Thoracic aorta (tissue), 2 donors: Measurements from ENCODE around the gene GBP5. TPM values are rescaled to one million over a fixed set of nuclear protein-coding genes. Genes with fewer than 3 reads are reported as not detected.
A peak's percentile ranks its signal among the peaks of the same experiment; 100 is the strongest.

Experiments
- ATAC-seq: fragments of 150-250 bp; one replicate; pipeline ENCODE4 v1.8.0; 2017; ENCODE audit warnings: low read depth; ENCODE audit not compliant: insufficient number of reproducible peaks, low FRiP score
- DNase-seq: peaks from one replicate; pipeline ENCODE4 v3.0.0-alpha.2; 2020; ENCODE audit warnings: low spot score
- H3K27ac ChIP-seq, 2 donors: fragments of 200-600 bp; sonication (generic); 1 replicate in 1 of 2; 2 replicates in 1 of 2; pipeline ENCODE4 v1.5.1; 2016; ENCODE audit warnings: mild to moderate bottlenecking in 2 of 2, moderate library complexity in 2 of 2
- H3K27me3 ChIP-seq: fragments of 200-600 bp; sonication (generic); replicated peaks from 2 replicates; pipeline ENCODE4 v1.6.0; 2016; ENCODE audit warnings: mild to moderate bottlenecking; ENCODE audit not compliant: insufficient read depth
- H3K36me3 ChIP-seq: fragments of 200-600 bp; sonication (generic); one replicate; pipeline ENCODE4 v1.5.1; 2016
- H3K4me1 ChIP-seq, 2 donors: fragments of 200-600 bp; sonication (generic); 1 replicate in 1 of 2; 2 replicates in 1 of 2; pipeline versions ENCODE4 v1.5.1 to v1.6.0; 2016; ENCODE audit warnings: low read depth in 2 of 2, mild to moderate bottlenecking in 1 of 2; ENCODE audit not compliant: control insufficient read depth in 1 of 2
- H3K4me3 ChIP-seq: fragments of 200-600 bp; sonication (generic); 2 replicates; pipeline ENCODE4 v1.5.1; 2016; ENCODE audit warnings: mild to moderate bottlenecking
- H3K9me3 ChIP-seq: fragments of 200-600 bp; sonication (generic); 2 replicates; pipeline ENCODE4 v1.5.1; 2016
- total RNA-seq, 2 donors: library from RNA; depleted of rRNA; stranded (reverse); fragments of >200 nt; gene quantifications; one replicate each; pipeline versions ENCODE4 v1.1.0 to v1.2.3, GENCODE V29; 2016
- TF ChIP-seq, protein P1 (sequence below): fragments of 200-600 bp; sonication (generic); IDR thresholded peaks from one replicate; pipeline ENCODE4 v1.5.1; 2019; ENCODE audit warnings: antibody characterized with exemption

GBP5 gene
- total RNA-seq, 2 donors from 2014 or later, result 7.3 to 15.8 TPM

DNA sequence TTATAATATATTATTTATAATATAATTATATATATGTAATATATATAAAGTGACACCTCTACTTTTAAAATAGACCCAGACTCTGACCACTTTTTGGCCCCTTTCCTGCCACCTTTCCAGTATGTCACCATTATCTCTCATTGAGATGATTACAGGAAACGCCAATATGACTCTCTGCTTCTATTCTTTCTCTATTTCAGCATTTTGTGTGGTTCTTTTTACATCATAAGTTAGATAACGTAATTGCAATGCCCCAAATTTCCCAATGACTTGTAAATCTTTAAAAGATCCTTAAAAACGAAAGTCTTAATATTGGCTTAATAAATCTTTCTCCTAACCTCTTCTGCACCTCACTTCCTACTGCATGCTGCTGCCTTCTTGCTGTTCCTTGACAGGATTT lies 8.1 kb upstream of the GBP5 start:
- DNase-seq (no peak), ATAC-seq (no peak)
- Histone ChIP-seq H3K9me3 (no peaks in the 10 kb centered on the region), H3K27ac (no peak overlapping the region), H3K4me1 (no peaks in the 10 kb centered on the region), H3K36me3 (no peaks in the 10 kb centered on the region), H3K4me3 (no peak overlapping the region), H3K27me3 (no peaks in the 10 kb centered on the region)
- TF ChIP-seq, protein P1, sequence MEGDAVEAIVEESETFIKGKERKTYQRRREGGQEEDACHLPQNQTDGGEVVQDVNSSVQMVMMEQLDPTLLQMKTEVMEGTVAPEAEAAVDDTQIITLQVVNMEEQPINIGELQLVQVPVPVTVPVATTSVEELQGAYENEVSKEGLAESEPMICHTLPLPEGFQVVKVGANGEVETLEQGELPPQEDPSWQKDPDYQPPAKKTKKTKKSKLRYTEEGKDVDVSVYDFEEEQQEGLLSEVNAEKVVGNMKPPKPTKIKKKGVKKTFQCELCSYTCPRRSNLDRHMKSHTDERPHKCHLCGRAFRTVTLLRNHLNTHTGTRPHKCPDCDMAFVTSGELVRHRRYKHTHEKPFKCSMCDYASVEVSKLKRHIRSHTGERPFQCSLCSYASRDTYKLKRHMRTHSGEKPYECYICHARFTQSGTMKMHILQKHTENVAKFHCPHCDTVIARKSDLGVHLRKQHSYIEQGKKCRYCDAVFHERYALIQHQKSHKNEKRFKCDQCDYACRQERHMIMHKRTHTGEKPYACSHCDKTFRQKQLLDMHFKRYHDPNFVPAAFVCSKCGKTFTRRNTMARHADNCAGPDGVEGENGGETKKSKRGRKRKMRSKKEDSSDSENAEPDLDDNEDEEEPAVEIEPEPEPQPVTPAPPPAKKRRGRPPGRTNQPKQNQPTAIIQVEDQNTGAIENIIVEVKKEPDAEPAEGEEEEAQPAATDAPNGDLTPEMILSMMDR, result no peak

GRCh38 chr1:89279011-89279466 lies 6.4 kb upstream of the GBP5 start:
- Histone ChIP-seq H3K27me3 (no peaks in the 10 kb centered on the region), H3K36me3 (no peaks in the 10 kb centered on the region), H3K27ac (no peak overlapping the region), H3K4me3 (no peak overlapping the region), H3K4me1 (peaks cover 0 to 3% of the 10 kb centered on the region in 2 donors), H3K9me3 (no peaks in the 10 kb centered on the region)
- DNase-seq, result no peak
- TF ChIP-seq, protein P1, result no peak
- no peak for ATAC-seq

GRCh38 chr1:89277725-89278124 lies 5.1 kb upstream of the GBP5 start:
- ATAC-seq, result no peak
- H3K27ac ChIP-seq, result no peak overlapping the region
- no peak overlapping the region for H3K4me3 ChIP-seq
- TF ChIP-seq, protein P1, result no peak
- no peaks in the 10 kb centered on the region for H3K27me3 ChIP-seq
- peaks cover 0 to 3% of the 10 kb centered on the region in 2 donors for H3K4me1 ChIP-seq
- no peaks in the 10 kb centered on the region for H3K36me3 ChIP-seq
- no peaks in the 10 kb centered on the region for H3K9me3 ChIP-seq
- no peak for DNase-seq

- no peak for DNase-seq
- ATAC-seq, result no peak
- Histone ChIP-seq H3K9me3 (no peaks in the 10 kb centered on the region), H3K27me3 (no peaks in the 10 kb centered on the region), H3K4me3 (no peak overlapping the region), H3K36me3 (no peaks in the 10 kb centered on the region), H3K27ac (no peak overlapping the region), H3K4me1 (peaks cover 3 to 9% of the 10 kb centered on the region in 2 donors)
- TF ChIP-seq, protein P1, result no peak
Observed at GRCh38 chr1:89276690-89277089, 4.0 kb upstream of the GBP5 start.

- no peaks in the 10 kb centered on the region for H3K9me3 ChIP-seq
- no peak overlapping the region for H3K27ac ChIP-seq
- no peaks in the 10 kb centered on the region for H3K27me3 ChIP-seq
- ATAC-seq (peak; percentile 58), DNase-seq (no peak)
- no peak overlapping the region for H3K4me3 ChIP-seq
- TF ChIP-seq, protein P1, result no peak
- H3K4me1 ChIP-seq, result peaks cover 3 to 21% of the 10 kb centered on the region in 2 donors
- no peaks in the 10 kb centered on the region for H3K36me3 ChIP-seq
Observed at GRCh38 chr1:89274411-89274857, 1.8 kb upstream of the GBP5 start.
